Activated CD4-positive, alpha-beta T cell treated with anti-CD3 and anti-CD28 coated beads, Interleukin-2, amount 50 U/mL, for 1 hour (primary cell): Measurements from ENCODE around the gene CDH11.

Source experiments
- DNase-seq: peaks from one replicate; pipeline ENCODE4 v3.0.0-alpha.2; 2020

CDH11 gene

DNA sequence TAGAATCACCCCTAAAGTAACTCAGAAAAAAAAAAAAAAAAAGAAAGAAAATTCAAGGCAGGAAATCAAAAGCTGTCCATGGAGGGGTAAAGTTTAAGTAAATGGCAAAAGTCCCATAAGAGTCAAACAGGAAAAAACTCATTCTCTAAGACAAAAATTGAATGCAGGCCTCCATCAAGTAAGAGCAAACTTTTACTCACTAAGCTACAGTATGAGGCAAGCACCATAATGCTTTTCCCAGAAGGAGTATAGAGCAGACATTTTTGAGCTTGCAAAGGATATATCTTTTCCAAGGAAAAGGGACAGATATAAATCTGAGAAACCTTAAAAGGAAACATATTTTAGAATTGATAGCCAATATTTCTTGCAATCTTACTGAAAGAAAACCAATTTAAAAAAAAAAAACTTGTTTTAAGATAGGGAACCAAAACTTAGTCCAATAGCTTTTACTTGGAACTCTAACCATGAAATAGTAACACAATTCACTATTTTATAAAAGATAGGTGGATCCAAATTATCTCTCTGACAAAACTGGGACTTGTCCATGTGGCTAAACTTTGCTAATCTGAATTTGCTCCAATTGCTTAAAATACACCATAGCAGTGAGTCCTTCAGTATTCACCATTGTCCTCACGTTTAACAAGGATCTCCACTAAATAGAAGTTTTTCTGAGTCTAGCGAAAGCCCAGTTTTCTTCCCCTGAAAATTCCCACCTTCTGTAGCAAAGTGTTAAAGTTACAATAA is 99.8 kb downstream of the CDH11 start:
- DNase-seq = no peak

DNA sequence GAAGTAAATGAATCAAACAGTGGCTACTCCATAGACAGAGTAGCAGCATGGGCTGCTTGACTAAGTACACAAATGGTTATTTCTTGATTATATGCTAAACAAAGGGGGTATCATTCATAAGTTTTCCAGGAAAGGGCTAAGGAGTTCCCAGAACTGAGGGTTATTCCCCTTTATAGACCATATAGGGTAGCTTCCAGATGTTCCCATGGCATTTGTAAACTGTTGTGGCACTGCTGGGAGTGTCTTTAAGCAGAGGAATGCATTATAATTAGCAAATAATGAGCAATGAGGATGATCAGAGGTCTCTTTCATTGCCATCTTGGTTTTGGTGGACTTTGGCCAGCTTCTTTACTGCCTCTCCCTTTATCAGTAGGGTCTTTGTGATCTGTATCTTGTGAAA is 105.1 kb downstream of the CDH11 start:
- DNase-seq = no peak

DNA sequence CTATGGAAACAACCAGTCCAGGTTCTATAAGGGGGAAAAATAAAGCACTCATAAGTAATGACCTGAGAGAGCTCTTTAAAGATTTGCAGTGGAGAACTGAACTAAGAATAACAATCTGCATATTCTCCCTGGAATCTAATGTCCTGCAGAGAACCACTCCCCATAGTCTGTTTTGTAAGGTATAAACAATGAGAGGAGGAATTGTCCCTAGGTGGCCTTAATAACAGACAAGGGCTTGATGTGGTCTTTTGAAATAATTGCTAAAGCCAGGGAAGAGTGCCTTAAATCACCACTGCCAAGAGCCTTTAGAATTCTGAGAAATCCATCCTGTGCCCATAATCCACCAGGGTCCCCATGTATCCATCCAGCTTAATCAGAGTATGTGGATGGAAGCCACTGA is 106.3 kb downstream of the CDH11 start:
- DNase-seq = no peak

DNA sequence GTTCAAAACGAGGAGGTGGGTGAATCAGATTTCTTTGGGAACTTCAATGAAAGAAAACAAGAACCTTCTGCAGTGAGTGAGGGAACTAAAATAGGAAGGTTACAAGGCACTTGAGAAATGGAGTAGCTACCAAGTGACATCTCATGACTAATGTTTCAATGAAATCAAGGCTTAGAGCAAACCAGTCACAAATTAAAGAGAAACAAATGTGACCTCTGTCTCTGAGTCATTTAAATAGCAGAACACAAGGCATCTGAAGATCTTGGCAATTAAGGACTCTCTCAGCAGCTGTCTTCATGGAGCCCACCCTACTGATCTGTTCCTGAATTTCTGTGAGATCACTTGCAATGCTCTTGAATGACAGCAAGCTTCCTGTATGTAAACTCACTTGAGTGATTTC is 109.5 kb downstream of the CDH11 start:
- no peak for DNase-seq

DNA sequence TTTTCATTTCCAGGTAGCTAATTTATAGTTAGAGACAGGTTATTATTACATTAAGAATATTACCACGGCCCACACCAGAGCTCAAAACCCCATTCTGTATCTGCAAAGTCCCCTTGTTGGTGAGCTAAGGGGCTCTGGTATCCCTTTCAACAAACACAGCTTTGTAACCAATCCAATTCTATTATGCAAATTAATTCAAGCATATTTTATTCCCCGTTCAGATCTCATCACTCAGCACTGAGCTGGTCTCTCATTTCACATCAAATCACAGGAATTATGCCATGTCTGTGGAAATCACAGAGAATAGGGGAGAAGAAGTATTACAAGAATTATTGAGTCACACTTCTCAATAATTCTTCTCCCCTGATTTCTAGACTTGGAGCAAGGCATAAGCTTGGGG is 111.7 kb downstream of the CDH11 start:
- DNase-seq = no peak

DNA sequence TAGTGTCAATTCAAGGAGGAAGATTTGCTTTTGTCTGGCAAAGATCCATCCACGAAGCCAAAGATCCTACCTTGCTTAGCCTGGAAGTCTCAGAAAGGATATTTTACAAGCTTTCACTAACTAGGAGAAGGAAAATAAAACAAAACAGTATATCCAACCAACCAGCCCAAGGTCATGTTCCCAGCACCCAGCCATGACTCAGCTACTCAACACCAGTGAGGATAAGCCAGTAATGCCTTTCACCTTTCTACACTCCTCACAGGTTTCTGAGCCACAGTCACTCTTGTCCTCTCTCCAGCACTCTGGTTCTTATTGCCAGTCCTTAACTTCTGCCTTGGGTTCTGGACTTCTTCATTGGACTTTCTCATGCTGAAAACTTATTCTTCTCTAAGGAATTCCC is 116.2 kb downstream of the CDH11 start:
- no peak for DNase-seq

DNA sequence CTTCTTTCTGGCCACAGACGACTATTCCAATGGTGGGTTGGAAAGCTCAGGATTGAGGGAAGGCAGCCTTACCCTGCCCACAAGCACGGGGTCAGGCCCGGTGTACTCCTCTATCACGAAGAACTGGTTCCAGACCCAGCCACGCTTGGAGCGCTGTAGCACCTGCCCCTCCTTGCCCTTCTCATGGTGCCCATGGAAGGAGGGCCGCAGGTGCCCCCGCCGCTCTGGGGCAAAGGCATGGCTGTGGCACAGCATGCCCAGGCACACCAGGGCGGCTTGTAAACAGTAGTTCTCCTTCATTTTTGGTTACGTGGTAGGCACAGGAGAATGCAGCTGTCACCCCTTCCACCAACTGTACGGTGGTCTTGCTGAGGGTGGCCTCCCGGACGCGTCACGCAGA is 117.3 kb downstream of the CDH11 start:
- DNase-seq = no peak

DNA sequence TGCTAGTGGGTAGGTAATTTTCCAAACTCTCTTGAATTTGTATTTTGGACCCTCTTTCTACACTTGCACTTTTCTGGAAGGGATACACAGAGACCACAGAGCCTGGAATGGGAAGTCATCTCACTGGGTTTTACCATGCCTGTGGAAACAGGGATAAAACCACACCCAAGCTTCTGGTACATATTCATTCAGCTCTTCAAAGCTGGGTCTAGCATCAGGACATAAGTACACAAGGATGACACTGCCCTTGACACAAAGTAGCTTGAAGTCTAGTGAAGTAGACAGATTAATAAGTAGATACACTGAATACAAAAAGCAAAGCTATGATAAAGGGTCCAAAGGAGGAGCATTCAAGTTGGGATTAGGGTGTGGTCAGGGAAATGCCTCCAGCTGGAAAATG is 118.2 kb downstream of the CDH11 start:
- no peak for DNase-seq

DNA sequence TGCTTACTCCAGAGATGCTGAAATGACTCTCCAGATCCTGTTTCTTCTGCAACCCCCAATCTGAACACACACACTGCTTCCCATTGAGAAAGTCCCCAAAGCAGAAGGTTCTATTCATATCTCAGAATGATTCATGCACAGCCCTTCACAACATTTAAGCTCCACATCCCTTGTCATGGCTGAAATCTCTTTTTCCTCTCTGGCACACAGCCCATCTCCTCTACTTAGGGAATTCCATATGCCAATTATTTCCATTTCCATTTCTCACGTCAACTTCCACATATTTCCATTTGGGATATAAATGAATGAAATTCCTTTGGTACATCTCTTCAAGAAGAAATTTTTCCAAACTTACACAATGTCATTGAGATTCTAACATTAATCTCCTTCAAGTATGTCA is 119.6 kb downstream of the CDH11 start:
- DNase-seq = no peak

DNA sequence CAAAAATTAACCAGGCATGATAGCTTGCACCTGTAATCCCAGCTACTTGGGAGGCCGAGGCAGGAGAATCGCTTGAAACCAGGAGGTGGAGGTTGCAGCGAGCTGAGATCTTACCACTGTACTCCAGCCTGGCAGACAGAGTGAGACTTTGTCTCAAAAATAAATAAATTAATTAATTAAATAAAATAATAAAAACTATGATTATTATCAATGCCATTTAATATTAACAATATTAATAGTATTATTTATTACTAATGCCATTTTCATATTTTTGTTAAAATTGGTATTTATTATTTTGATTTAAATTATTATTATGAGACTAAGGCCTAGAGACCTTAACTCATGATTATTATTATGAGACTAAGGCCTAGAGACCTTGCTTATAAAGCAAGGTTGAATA is 121.2 kb downstream of the CDH11 start:
- DNase-seq = no peak

DNA sequence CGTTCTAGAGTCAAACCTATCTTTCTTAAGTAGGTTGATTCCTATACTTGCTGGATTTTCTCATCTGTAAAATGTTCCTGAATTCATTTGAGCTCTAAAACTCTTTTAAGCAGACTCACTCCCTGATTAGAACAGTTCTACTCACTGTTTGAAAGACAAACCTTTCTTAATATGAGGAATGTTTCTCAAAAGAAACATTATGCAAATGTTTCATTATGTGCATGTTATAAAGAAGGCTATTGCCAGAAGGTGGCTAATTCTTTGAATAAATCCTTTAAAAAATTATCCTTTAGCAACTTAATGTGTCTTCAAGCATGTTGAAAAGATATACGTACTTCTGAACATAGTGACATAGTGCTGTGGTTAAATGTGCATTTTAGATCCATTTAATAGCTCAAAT is 124.1 kb downstream of the CDH11 start:
- no peak for DNase-seq

DNA sequence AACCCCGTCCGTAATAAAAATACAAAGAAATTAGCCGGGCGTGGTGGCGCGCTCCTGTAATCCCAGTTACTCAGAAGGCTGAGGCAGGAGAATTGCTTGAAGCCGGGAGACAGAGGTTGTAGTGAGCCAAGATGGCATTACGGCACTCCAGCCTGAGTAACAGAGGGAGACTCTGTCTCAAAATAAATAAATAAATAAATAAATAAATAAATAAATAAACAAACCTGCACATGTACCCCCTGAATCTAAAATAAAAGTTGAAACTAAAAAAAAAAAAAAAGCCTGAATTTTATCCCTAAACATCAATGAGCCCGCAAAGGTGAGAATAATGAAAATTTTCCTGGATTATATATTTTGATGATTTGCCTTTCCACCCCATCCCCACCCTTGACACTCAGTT is 124.7 kb downstream of the CDH11 start:
- DNase-seq = no peak

DNA sequence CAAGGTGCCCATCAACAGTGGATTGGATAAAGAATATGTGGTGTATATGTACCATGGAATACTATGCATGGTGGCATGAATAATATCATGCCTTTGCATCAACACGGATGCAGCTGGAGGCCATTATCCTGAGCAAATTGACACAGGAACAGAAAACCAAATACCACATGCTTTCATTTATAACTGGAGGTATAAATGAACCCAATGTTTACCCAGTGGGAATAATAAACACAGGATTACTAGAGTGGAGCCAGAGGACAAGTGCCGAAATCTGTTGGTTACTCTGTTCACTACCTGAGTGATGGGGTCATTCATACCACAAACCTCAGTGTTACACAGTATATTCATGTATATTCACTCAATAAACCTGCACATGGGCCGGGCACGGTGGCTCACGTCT is 125.2 kb downstream of the CDH11 start:
- DNase-seq = no peak

DNA sequence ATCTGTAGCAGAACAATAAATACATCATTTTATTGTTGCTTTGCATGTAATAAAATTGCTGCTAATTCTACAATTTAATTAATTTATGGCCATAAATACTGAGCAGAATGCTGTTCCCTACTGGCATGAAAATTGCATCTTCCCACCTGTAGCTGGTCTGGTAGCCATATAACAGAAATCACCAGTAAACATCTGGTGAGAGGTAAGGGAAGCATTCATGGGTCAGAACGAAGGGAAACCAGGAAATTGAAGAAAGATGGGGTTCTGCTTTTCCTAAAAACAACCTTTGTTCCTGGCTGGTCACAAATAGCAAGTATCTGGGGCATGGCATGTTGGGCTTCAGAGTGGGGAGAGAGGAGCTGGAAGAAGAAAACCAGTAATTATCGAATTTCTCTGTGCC is 128.4 kb downstream of the CDH11 start:
- DNase-seq = no peak

DNA sequence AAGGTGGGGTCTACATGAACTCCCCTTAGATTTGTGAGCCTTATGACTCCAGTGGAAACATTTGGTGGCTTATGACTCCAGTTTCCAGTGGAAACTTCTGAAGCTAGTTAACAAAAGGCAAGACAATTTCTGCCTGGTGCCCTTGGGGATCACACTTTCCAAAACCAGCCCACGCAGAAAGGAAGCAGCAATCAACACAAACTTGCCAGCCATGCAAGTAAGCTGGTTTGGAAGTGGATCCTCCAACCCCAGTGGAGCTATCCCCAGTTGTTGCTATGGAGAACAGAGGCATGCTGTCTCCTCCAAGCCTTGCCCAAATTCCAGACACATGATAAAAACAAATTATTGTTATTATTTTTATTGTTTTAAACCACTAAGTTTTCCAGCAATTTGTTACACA is 130.9 kb downstream of the CDH11 start:
- DNase-seq = no peak

DNA sequence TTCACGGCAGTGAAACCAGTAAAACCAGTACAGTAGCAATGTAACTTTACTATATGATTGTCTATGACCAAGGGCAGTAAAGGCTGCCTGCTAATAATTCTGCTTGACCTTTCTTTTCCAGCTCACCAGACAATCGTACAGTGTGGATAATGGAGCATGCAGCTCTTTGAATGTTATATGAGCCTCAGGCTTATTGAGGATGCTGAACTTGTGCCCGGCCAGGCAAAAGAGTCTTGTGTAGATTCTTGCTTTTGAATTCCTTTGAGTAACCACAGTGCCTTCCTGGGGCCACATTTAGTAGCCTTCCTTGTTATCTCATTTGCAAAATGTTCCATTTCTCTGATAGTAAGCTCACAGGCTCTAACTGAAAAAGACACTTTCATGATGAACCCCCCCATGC is 131.8 kb downstream of the CDH11 start:
- no peak for DNase-seq

DNA sequence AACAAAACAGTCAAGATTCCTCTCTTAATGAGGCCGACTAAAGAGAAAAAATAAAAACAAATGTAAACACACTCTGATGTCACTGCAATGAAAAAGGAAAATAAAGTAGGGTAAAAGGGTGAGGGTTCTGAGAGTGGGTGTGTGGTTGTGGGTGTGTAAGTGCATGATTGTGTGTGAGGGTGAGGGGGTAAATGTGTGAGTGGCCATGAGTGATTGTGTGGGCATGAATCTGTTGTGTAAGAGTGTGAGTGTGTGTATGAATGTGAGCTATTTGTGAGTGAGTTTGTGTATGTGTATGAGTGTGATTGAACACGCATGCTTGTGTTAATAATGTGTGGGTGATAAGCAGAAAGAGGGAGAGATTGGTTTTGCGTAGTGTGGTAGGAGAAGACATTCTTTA is 132.8 kb downstream of the CDH11 start:
- no peak for DNase-seq

DNA sequence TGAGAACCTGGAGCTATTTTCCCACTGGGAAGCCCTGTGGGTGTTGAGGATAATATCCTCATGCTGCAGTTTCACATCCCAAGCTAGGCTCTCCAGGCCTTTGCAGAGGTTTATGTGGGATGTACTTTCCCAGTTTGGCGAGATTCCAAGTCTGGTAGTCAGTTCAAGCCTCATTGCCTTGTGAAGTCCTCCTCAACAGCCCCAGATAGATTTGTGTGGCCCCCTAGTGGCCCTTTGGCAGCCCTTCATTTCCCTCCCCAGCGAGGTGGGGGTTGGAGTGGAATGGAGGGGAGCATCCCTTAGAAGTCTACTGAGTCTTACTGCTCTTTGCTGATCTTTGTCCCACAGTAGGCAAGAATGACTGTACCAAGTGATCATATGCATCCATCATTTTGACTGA is 137.9 kb downstream of the CDH11 start:
- no peak for DNase-seq

DNA sequence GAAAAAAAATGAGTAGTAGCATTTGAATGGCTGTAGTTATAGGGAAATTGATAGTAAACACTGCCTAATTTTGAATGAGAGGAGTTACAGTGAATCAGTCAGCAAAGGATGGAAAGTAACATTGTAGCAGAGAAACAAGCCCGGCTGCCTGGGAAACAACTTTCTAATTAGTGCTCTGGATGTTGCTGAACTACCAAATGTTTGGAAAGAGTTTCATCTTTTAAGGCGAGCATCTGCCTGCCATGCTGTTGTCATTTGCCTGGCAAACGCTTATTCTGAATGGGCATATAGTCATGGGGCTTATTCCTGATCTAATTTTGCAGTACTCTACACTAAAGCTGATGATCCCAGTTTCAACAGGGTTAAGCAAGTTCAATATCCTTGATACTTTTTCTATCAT is 138.6 kb downstream of the CDH11 start:
- no peak for DNase-seq

DNA sequence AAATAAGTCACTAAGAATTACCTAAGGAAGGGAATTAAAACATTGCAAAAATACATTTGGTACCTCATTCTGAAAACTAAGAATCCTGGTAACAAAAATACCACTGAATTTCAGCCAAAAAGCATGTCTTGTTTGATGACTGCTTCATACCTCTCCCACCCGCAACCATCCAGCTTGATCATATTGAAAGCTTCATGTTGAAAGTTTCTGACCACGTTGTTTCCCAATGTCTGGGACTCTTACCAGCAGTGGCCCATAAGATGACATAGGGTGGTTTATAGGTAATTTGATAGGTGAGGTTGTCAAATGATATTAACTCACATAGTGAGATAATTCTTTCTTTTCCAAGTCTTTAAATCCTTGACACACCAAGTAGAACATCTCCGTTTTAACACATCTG is 139.3 kb downstream of the CDH11 start:
- DNase-seq = no peak

DNA sequence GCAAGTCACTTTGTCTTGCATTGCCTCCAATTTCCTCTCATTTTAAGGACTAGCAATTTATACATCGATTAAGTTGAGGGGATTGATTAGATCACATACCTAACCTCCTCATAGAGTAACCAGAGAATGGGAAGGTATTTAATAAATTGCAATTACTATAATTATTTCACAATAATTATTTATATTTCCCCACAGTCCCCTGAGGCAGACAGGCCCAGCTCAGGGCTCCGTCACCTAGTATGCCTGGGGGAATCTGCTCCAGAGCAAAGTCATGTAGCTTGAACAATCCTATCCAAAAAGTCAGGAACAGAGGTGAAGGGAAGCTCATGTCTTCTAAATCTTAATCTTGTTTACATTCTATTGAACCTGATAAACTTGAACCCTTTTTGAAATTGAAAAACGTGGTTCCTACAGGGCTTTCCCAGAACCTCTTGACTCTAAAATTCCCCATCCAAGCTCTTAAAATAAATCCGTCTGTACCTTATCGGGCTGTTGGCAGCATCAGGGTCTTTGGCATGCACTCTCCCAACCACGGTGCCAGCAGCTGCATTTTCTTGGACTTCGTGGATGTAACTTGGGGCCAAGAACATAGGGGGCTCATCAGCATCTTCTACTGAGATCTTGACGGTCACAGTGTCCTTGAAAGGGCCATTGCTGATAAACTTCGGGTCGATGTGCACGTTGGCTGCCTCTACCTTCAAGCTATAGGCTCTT is 140.1 kb downstream of the CDH11 start:
- DNase-seq = no peak

DNA sequence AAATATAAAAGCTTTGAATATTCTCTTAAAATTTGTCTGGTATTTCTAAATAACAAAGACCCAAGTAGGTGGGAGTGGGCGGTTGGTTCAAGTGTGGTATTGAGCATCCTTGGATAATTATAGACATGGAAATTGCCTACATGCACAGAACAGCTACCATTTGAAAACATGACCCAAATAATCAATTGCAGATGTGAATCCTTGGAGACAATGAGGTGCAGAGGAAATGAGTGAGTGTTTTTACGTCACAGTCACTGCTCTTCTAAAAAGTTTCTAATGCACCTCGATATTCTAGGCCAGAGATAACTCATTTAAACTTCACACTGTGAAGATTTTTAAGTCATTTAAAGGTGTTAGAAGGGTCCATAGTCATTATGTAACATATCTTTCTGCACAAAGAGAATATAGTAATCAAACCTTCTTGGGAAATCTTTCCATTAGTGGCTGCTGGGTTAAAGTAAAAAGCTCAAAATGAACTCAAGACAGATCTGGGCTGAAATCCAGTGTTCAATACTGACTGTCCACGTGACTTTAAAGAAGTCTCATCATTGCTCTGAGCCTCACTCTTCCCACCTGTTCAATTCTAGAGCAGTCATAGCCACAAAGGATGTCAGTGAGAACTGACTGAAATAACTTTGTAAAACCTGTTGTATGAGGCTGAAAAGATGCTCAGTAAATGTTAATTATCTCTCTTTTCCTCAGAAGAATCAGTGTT is 144.5 kb downstream of the CDH11 start:
- DNase-seq = no peak

DNA sequence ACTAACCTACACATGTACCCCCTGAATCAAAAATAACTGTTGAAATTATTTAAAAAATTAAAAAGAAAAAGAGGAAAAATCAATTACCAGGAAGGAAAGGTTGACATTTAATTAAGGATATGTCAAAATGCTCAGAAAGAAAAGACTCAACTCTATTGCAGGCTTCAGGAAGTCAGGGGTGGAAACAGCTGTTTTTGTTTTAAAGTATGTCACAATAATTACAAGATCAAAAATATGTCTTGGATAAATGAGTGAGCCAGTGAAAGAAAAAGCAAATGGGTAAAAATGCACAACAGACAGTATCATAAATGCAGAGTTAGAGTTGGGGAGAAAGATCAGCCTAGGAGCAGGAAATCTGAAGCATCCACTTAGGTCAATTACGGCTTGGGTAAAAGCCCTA is 146.0 kb downstream of the CDH11 start:
- no peak for DNase-seq

DNA sequence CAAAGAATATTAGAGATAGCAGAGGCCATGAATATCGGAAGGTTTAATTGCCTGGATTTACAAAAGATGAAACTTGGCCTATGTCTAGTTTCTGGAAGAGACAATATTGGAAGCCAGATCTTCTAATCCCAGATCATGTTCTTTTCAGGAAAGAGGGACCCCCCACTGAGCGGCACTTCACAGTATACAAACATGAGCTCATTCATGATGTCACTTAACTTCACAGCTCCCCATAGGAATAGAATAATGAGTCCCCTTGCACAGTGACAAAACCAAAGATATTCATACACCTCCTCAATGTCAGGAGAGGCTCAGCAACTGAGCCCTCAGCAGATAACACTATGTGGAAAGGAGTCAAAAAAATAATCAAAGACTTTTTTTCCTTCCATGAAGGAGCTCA is 147.5 kb downstream of the CDH11 start:
- no peak for DNase-seq
